Cardiac muscle cell (in vitro differentiated cells and primary cell): ENCODE data around the gene SYT7. TPM values are rescaled to one million over a fixed set of nuclear protein-coding genes. Genes with fewer than 3 reads are reported as not detected.

ENCODE experiments used
- DNase-seq, 2 donors: peaks; one replicate each; pipeline versions ENCODE4 v3.0.0 to v3.0.0-alpha.2; 2010 to 2017; ENCODE audit warnings: low read depth in 1 of 2, low spot score in 1 of 2
- H3K27ac ChIP-seq: fragments of 200-600 bp; sonication (generic); 2 replicates; pipeline ENCODE4 v1.5.1; 2016
- H3K27me3 ChIP-seq: fragments of 200-600 bp; sonication (generic); 2 replicates; pipeline ENCODE4 v1.6.0; 2016; ENCODE audit warnings: control low read depth
- H3K36me3 ChIP-seq: fragments of 200-600 bp; sonication (generic); 2 replicates; pipeline ENCODE4 v1.5.1; 2016; ENCODE audit warnings: control low read depth
- H3K4me1 ChIP-seq: fragments of 200-600 bp; sonication (generic); 2 replicates; pipeline ENCODE4 v1.8.1; 2017; ENCODE audit warnings: low read depth, mild to moderate bottlenecking, mixed run types
- H3K4me3 ChIP-seq: fragments of 200-600 bp; sonication (generic); 2 replicates; pipeline ENCODE4 v1.5.1; 2016; ENCODE audit warnings: mild to moderate bottlenecking
- H3K9me3 ChIP-seq: fragments of 200-600 bp; sonication (generic); 2 replicates; pipeline ENCODE4 v1.5.1; 2017; ENCODE audit warnings: low read depth, mild to moderate bottlenecking, control low read depth
- polyA plus RNA-seq: library from polyadenylated mRNA; unstranded; fragments of >200 nt; fragmentation: Nextera tagmentation; extraction: Ambion mirVana; gene quantifications from 2 replicates; pipeline ENCODE4 v1.2.1, GENCODE V29; 2016
- total RNA-seq: library from RNA; depleted of rRNA; stranded (reverse); fragments of >200 nt; gene quantifications from 2 replicates; pipeline ENCODE4 v1.2.3, GENCODE V29; 2016
- TF ChIP-seq, protein P1 (sequence below): IDR thresholded peaks from 2 replicates; pipeline ENCODE4 v1.5.1; 2012; ENCODE audit warnings: low read depth, mild to moderate bottlenecking, low read length

SYT7 gene
- total and polyA plus RNA-seq, 2 experiments from 2014 or later, result 6.3 to 12.1 TPM

DNA sequence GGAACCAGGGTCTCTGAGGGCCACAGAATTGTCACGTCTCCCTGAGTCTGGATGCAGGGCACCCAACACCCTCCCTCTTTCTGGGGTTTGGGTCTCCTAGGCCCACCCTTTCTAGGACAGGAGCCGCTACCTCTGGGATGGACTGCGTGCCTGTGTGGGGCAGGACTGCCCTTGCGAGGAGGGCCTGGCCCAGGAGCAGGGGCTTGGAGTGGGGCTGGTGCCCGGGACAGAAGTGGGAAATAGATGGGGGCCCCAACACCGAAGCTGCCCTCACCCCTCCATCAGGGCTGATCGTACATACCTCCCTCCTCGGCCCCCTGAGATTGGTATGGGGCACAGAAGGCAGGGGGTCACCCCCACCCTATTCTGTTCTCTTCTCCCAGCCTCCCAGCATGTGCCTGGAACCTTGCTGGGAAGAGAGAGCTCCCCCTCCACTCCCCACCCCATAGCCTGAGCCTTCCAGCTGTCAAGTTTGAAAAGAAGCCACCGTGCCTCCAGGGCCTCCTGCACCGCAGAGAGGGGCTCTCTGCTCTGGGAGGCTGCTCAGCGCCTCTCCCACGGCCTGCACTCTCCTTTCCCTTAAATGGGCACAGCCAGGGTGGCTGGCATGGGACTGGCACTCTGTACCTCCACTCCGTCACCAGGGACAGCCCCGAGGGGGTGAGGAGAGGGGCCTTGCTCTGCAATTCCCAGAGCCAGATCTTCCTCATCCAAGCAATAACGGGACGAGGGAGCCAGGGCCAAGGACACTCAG lies 70.5 kb downstream of the SYT7 start:
- peaks cover 4% of the 10 kb centered on the region for H3K4me1 ChIP-seq
- no peak for DNase-seq
- no peak overlapping the region for H3K4me3 ChIP-seq
- TF ChIP-seq, protein P1, sequence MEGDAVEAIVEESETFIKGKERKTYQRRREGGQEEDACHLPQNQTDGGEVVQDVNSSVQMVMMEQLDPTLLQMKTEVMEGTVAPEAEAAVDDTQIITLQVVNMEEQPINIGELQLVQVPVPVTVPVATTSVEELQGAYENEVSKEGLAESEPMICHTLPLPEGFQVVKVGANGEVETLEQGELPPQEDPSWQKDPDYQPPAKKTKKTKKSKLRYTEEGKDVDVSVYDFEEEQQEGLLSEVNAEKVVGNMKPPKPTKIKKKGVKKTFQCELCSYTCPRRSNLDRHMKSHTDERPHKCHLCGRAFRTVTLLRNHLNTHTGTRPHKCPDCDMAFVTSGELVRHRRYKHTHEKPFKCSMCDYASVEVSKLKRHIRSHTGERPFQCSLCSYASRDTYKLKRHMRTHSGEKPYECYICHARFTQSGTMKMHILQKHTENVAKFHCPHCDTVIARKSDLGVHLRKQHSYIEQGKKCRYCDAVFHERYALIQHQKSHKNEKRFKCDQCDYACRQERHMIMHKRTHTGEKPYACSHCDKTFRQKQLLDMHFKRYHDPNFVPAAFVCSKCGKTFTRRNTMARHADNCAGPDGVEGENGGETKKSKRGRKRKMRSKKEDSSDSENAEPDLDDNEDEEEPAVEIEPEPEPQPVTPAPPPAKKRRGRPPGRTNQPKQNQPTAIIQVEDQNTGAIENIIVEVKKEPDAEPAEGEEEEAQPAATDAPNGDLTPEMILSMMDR, result no peak
- no peak overlapping the region for H3K27ac ChIP-seq
- H3K36me3 ChIP-seq, result no peaks in the 10 kb centered on the region
- H3K9me3 ChIP-seq, result no peaks in the 10 kb centered on the region
- peaks cover 51% of the 10 kb centered on the region for H3K27me3 ChIP-seq

DNA sequence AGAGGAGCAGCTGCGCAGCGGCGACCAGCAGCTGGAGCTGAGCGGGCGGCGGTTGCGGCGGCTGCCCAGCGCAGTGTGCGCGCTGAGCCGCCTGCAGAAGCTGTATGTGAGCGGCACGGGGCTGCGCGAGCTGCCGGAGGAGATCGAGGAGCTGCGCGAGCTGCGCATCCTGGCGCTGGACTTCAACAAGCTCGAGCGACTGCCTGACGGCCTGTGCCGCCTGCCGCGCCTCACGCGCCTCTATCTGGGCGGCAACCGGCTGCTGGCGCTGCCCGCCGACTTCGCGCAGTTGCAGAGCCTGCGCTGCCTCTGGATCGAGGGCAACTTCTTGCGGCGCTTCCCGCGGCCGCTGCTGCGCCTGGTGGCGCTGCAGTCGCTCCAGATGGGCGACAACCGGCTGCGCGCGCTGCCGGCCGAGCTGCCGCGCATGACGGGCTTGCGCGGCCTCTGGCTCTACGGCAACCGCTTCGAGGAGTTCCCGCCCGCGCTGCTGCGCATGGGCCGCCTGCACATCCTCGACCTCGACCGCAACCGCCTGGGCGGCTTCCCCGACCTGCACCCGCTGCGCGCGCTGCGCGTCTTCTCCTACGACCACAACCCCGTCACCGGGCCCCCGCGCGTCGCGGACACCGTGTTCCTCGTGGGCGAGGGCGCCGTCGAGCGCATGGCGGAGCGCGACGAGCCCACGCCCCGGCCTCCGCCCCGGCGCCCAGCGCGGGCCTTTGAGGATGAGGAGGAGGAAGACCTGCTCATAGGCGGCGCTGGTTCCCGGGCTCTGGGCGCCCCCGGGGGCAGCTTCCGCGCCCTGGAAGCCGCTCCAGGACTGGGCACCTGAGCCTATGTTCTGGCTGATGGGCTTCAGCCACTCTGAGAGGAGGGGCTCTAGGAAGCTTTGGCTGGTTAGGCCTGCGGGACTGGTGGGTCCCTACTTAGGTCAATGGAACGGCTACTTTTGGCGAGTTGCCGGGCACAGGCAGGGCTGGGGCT lies 71.5 kb downstream of the SYT7 start:
- Histone ChIP-seq H3K36me3 (no peaks in the 10 kb centered on the region), H3K4me3 (peak overlapping the region; percentile 18), H3K27ac (no peak overlapping the region), H3K27me3 (peaks cover 51% of the 10 kb centered on the region), H3K9me3 (no peaks in the 10 kb centered on the region), H3K4me1 (peaks cover 4% of the 10 kb centered on the region)
- TF ChIP-seq, protein P1, result peak; percentile 26
- DNase-seq, result peak; percentile 72 to 90

DNA sequence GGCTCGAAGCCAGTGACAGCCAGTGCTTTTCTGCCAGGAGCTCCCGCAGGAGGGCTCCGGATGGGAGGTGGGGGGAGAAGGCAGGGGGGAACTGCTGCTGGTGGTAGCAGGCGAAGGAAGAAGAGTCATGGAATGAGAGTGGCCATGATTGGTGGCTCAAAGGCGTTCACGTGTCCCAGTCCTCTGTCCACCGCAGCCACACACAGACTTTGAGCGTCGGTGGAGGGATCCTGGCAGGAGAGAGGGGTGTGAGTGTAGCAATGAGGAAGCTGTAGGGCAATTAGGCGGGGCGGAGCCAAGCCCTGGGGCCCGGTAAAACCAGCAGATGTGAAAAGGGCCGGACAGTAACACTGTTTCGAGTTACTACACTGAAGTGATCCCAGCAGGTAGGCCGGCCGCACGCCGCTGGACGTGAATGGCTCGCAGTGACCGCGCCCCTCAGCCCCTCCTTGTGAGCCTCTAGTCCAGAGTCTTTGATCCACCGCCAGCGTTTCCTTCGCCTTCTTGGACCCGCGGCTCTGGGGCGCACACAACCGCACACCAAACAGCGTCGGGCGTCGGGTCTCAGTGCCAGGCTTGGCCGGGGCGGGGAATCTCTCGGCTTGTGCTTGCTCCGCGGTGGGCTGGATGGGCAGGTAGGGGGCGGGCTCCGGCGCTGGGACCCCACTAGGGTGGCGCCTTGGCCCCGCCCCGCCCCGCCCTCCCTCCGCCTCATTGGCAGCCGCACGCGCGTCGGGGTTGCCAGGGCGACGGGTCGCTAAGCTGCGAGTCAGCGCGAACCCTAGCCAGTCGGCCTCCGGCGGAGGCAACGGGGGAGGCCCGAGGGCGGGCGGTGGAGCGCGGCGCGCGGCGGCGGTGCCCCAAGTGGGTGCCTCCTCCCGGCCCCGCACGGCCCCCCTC lies 72.7 kb downstream of the SYT7 start, which contains the start of gene LRRC10B:
TSS of gene LRRC10B (plus strand) at position 788 of the 900 bp plus-strand sequence. CDS start 250 bp downstream, outside the sequence.
- DNase-seq, result peak in 1 of 2 donors; percentile 80
- peaks cover 51% of the 10 kb centered on the region for H3K27me3 ChIP-seq
- peak within 1 kb of the TSS; percentile 22 for H3K4me3 ChIP-seq

DNA sequence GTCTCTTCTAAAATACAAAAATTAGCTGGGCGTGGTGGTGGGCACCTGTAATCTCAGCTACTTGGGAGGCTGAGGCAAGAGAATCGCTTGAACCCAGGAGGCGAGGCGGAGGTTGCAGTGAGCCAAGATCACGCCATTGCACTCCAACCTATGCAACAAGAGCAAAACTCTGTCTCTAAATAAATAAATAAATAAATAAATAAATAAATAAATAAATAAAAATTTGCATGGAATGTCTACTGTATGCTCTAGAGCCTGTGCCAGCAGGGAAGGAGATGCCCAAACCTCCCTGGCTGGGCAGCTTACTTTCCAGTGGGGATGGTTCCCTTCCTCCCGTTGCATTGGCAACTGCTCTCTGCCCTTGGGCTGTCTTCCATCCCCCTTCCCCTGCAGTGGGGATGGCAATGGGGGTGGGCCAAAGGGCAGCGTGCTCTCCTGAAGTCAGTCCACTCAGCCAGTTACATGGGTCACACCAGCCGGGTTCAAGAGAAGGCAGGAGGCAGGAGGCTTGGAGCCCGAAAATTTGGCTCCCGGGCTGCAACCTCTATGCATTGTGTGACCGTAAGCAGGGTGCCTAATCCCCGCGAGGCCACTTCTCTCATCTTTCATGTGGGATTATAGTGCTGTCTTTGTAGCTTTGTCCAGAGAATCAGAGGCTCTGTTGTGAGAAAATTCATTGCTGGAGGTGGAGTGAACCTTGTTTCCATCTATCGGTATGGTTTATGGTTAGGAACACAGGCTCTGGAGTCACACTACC lies 73.7 kb downstream of the SYT7 start:
- TF ChIP-seq, protein P1, result no peak
- H3K4me3 ChIP-seq, result no peak overlapping the region
- H3K9me3 ChIP-seq, result no peaks in the 10 kb centered on the region
- H3K27ac ChIP-seq, result no peak overlapping the region
- H3K36me3 ChIP-seq, result no peaks in the 10 kb centered on the region
- no peaks in the 10 kb centered on the region for H3K4me1 ChIP-seq
- DNase-seq, result no peak
- H3K27me3 ChIP-seq, result peaks cover 51% of the 10 kb centered on the region

More for the DNA sequence above, 72.7 kb downstream of the SYT7 start, which contains the start of gene LRRC10B:
- Histone ChIP-seq H3K9me3 (no peaks in the 10 kb centered on the region), H3K27ac (no peak within 1 kb of the TSS), H3K4me1 (no peaks in the 10 kb centered on the region), H3K36me3 (no peaks in the 10 kb centered on the region)
- TF ChIP-seq, protein P1, result no peak
